Activated CD8-positive, alpha-beta memory T cell treated with anti-CD3 and anti-CD28 coated beads for 48 hours (primary cell): ENCODE results near the gene PDE2A.

Experiments used
- DNase-seq, 3 experiments: peaks; one replicate each; pipeline ENCODE4 v3.0.0-alpha.2; 2020; ENCODE audit warnings: low read depth in 2 of 3, low spot score in 2 of 3

PDE2A gene

GRCh38 chr11:72684236-72684912 lies 10.2 kb upstream of the PDE2A start:
- DNase-seq: no peak

GRCh38 chr11:72683782-72684200 lies 9.6 kb upstream of the PDE2A start:
- DNase-seq: peak; percentile 46 to 77 (median 66)

GRCh38 chr11:72682858-72683243 lies 8.6 kb upstream of the PDE2A start:
- DNase-seq: no peak

- no peak for DNase-seq
Observed at GRCh38 chr11:72682238-72682857, 8.1 kb upstream of the PDE2A start.

GRCh38 chr11:72681226-72682153 lies 7.3 kb upstream of the PDE2A start:
- no peak for DNase-seq

- no peak for DNase-seq
Observed at GRCh38 chr11:72680624-72681158, 6.5 kb upstream of the PDE2A start.

- DNase-seq: no peak
Observed at GRCh38 chr11:72679869-72680268, 5.6 kb upstream of the PDE2A start.

GRCh38 chr11:72678524-72678923 lies 4.3 kb upstream of the PDE2A start:
- DNase-seq: no peak

- peak in 2 of 3 experiments; percentile 25 to 43 for DNase-seq
Observed at GRCh38 chr11:72676861-72677341, 2.7 kb upstream of the PDE2A start.

GRCh38 chr11:72675221-72675620 lies 999 bp upstream of the PDE2A start:
- no peak for DNase-seq

GRCh38 chr11:72673284-72673942 lies 809 bp downstream of the PDE2A start:
- no peak for DNase-seq

- no peak for DNase-seq
Observed at GRCh38 chr11:72672597-72673238, 1.5 kb downstream of the PDE2A start.

GRCh38 chr11:72671152-72672099 lies 2.8 kb downstream of the PDE2A start:
- no peak for DNase-seq

- no peak for DNase-seq
Observed at GRCh38 chr11:72670041-72670440, 4.2 kb downstream of the PDE2A start.

GRCh38 chr11:72669527-72669926 lies 4.7 kb downstream of the PDE2A start:
- no peak for DNase-seq

GRCh38 chr11:72668629-72669347 lies 5.4 kb downstream of the PDE2A start:
- DNase-seq: peak in 2 of 3 experiments; percentile 42 to 57

- no peak for DNase-seq
Observed at GRCh38 chr11:72665911-72666472, 8.2 kb downstream of the PDE2A start.

GRCh38 chr11:72662036-72662435 lies 12.2 kb downstream of the PDE2A start:
- no peak for DNase-seq
